ENCODE results near the gene BMPR1B.

DNA sequence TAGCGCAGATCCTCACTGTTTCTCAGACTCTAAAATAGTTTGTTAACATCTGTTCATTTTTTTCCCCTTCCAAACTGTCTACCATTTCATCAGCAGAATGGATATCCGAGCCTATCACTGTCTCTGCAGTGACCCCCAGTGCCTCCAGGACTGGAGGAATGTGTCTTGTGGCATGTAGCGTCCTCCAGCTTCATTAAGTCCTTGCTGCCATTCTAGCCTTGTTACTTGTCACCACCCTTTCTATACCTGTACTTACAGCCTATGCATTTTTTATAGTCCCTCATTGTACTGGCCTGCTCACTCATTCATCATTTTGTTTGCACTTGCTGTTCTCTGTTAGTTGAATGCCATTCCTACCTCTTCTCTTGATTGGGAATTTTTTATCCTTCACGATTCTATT, 179.1 kb downstream of the BMPR1B start:
- TF ChIP-seq CTCF (IDR thresholded peaks at IDR 0.05; ENCODE audit: control extremely low read depth in 1 of 3, insufficient read depth in 1 of 3, low read depth in 1 of 3, low read length in 3 of 3): no peak
- no peak for TF ChIP-seq ATF2 (IDR thresholded peaks at IDR 0.05; ENCODE audit: low read length)
- no peak for TF ChIP-seq POLR2A (IDR thresholded peaks at IDR 0.05; ENCODE audit: control extremely low read depth in 1 of 2, low read depth in 2 of 2, low read length in 2 of 2)
- no peak for TF ChIP-seq BRCA1 (IDR thresholded peaks at IDR 0.05; ENCODE audit: low read depth, low read length)
- no peak for TF ChIP-seq RFX5 (IDR thresholded peaks at IDR 0.05; ENCODE audit: borderline replicate concordance, low read depth, low read length)
- no peak for TF ChIP-seq EP300 (IDR thresholded peaks at IDR 0.05; ENCODE audit: borderline replicate concordance in 1 of 2, low read depth in 2 of 2, low read length in 2 of 2)
- no peak for TF ChIP-seq GABPA (IDR thresholded peaks at IDR 0.05; ENCODE audit: borderline replicate concordance, insufficient read depth, low read length)
- no peak for TF ChIP-seq JUND (IDR thresholded peaks at IDR 0.05; ENCODE audit: low read length)
- TF ChIP-seq NRF1 (IDR thresholded peaks at IDR 0.05; ENCODE audit: low read depth, low read length): no peak

All from H1 (cell line).